UCSD-AML1 (cell line): ENCODE results near the gene ZNF580.

Experiments
- DNase-seq: peaks from one replicate; lab custom pipeline; 2025; ENCODE audit not compliant: unreplicated experiment; lab: John Stamatoyannopoulos, UW

The ZNF580 gene, protein sequence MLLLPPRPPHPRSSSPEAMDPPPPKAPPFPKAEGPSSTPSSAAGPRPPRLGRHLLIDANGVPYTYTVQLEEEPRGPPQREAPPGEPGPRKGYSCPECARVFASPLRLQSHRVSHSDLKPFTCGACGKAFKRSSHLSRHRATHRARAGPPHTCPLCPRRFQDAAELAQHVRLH

DNA sequence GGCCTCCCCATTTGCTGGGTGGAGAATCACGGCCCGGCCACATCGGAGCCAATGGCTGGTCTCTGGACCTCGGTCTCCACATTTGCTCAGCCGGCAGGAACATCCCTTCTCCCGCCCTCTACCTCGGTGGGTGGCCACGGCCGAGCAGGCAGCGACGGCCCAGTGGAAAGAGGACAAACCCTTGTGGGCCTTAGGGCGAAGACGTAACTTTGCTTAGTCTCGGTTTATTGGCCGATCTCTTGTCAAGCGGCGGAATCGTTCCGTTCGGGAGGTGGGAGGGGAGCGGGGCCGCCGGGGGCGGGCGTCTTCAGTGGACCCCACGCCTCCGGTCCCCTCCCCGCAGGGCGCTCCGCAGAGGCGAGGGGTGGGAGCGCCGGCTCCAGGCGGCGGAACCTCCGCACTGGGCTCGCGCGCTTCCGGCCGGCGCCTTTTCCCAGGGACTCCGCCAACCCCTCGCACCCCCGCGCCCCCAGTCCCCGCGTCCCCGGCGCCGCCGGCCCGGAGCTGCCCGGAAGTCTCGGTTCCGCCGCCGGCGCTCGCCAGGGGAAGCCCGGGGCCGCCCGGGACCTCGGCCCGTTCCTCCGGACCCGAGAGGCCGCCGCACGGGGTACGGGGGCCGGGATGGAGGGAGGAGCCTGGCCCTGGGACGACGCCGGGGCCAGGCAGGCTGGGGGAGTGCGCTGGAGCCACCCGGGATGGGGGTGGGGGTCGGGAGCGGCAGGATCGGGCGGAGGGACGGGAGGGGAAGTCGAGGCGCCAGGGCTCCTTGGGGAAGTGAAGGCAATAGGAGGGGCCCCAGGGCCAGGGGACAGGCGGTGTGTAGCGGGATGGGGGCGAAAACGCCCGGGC, at the start of gene ZNF580:
Gene ZNF580, plus strand, starts transcription at position 426 of the 849 bp plus-strand sequence. CDS start 1,507 bp downstream, outside the sequence.
- DNase-seq: peak; percentile 74

DNA sequence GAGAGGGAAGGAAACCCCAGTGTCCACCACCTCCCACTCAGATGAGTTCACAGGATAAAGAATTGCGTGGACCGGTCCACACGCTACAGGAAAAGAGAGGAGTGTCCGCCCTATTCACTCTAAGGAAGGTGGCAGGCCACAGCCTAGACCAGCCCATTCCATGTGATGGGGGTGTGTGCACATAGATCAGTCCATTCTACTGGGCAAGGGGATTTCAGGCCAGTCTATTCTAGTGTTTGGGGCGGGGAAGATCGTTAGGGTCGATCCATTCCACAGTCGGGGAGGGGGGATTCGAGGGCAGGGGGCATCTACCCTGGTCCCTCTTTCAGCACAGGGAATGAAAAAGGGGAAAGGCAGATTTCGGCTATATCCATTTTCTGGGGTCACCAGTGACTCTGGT, 49.2 kb upstream of the ZNF580 start:
- DNase-seq: no peak

DNA sequence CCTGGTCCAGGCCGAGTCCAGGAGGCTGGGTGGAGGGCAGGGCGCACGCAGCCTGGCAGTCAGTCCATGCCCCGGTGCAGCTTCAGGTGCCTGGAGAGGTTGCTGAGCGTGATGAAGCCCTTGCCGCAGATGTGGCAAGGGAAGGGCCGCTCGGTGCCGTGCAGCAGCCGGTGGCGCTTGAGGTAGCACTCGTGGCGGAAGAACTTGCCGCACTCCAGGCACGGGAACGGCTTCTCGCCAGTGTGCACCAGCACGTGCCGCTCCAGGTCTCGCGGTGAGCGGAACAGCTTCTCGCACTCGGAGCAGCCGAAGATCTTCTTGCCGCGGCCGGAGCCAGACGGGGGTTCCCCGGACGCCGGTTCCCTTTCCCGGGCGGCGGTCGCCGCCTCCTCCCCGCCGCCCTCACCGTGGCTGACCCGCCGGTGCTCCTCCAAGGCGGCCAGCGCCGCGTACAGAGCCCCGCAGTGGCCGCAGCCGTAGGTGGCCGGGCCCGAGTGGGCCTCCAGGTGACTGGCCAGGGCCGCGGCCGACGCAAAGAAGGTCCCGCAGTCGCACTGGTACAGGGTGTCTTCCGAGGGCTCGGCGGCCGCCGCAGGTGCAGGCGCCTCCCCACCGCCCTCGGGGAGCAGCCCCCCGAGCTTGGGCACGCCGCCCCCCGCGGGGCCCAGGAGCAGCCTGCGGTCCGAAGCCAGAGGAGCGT, 48.3 kb upstream of the ZNF580 start:
- DNase-seq: no peak

DNA sequence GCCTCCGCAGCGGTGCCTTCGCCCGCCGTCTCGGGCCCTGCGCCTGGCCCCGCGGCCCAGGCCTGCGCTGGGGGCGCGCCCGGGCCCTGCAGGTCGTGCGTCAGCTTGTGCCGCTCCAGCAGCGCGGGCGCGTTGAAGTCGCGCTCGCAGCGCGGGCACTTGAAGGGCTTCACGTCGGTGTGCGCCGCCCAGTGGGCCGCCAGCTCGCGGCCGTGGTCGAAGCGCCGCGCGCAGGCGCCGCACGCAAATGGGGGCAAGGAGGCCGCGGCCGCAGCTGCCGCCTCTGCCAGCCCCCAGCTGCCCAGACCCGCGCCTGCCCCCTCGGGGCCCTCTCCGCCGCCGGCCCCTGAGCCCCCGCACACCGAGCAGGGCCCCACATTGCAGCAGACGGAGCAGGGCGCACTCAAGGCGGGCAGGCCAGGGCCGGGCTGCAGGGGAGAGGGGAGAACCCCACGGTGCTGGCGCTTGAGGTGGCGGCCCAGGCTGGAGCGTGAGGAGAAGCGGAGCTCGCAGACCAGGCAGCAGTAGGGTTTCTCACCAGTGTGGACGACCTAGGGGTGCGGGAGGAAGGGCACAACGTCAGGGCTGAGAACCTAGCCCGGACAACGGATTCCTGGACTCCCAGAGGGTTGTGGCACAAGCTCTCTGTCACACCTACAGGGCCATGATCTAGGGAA, 47.6 kb upstream of the ZNF580 start:
- no peak for DNase-seq

DNA sequence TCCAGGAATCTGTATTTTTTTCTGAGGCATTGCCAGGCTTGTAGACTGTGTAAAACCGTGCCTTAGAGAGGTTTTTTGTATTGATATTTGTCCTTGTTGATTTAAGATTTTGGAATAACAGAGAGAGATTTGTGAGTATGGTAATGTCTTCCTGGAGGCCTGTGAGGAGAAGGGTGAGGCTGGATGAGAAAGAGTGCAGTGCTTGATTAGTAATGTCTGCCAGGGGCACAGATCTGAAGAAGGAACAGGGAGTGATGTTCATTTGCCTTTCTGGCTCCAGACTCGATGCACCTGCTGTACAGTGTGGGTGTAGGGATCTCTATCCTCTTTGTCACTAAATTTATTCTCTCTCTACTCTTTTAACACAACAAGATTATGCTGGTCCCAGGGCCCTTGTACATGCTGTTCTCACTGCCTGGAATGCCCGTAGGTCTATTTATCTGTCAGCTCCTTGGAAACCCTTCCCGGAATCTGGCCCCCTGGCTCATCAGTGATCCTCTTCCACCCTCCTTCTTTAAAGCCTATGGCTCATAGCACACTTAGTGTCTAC, 45.7 kb upstream of the ZNF580 start:
- no peak for DNase-seq

DNA sequence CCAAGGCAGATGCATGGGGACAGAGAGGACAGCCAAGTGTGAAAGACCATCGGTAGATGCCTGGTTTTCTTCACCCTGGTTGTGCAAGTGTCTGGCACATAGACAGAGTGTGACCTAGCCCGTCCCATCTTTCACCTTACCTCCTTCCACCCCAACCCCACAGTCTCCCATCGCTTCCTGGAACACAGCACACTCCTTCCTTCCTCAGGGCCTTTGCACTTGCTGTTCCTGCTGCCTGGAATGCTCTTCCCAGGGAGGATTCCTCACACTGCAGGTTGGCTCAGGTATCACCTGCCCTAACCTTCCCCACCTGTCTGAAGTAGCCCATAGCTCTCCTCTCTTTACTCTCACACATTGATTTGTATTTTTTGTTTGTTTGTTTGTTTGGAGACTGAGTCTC, 44.5 kb upstream of the ZNF580 start:
- no peak for DNase-seq

DNA sequence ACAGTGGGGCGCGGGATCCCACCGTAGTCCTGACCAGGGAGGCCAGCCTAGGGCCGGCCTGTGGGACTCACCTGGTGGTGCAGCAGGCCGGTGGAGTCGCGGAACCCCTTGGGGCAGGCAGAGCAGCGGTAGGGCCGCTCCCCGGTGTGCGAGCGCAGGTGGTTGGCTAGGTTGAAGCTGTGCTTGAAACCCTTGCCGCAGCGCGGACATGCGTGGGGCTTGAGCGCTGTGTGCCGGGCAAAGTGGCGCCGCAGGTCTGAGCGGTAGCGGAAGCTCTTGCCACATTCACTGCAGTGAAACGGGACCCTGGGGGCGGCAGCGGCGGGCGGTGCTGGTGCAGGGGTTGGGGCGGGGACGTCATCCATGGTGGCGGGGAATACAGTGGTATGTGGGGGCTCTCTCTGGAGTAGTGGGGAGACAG, 43.3 kb upstream of the ZNF580 start:
- no peak for DNase-seq

DNA sequence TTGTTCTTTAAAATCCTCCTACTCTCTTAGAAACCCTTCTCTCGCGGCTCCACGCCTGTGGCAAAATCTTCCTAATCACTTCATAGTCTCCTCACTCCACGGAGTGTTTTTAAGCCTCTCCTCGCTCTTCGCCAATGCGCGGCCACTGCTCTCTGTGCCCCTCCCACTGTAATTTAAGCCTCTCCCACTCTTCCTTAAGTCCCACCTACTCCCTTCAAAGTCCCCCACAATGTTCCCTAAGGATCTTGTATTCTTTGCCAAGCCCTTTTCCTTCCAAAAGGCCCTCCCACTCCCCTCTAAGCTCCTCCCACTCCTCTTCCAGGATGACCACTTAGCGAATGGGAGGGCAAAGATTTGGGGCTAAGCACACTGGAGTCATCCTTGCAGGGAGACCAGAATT, 42.8 kb upstream of the ZNF580 start:
- DNase-seq: no peak

DNA sequence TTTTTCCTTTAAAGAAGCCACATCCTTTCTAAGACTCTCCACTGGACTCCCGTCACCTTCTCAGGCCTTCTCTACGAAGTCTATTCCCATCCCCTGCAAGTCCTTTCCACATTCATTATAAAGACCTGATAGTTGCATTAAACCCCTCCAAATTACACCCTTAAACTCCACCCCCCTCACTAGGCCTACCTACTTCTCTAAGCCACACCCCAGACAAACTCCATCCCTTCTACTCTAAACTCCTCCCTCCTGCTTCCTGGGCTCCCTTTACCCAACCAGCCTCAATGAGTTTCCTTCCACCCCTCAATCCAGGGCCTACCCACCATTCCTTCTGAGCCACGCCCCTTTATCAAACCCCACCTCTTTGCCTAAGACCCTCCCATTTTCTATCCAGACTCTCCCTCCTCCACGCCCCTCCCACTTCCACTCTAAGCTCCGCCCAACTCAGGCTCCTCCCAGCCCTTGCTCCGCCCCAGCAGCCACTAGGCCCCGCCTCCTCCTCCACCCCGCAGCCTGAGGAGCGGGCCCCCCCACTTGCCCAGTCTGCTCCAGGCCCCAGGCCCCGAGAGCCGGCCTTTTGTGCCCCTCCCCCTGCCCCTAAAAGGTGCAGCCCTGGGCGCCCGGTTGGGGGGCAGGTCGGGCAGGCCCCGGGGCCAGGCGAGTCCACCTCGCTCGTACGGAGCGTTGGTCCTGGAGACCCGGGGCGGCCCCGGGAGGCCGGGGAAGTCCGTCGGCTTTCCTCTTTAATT, 41.9 kb upstream of the ZNF580 start:
- peak; percentile 96 for DNase-seq

DNA sequence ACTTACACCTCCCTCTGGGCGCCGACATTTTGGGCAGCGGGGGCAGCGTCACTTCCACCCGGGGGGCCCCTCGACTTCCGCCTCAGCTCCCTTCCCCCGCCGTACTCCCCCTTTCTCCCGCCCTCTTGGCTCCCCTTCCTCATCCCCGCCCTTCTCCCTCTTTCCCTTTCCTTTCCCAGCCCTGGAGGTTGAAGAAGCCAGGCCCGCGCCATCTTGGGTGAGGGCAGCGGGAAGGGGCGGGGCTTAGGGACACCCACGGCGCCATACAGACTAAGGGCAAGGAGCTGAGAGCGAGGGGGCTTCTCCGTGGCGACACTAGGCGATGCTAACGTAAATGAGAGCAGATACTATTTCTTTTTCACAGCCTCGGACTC, 41.3 kb upstream of the ZNF580 start, which contains the start of gene FIZ1:
Gene FIZ1, minus strand, starts transcription at position 50 of the 374 bp plus-strand sequence. CDS start 1,652 bp downstream, outside the sequence.
- DNase-seq: peak; percentile 98

DNA sequence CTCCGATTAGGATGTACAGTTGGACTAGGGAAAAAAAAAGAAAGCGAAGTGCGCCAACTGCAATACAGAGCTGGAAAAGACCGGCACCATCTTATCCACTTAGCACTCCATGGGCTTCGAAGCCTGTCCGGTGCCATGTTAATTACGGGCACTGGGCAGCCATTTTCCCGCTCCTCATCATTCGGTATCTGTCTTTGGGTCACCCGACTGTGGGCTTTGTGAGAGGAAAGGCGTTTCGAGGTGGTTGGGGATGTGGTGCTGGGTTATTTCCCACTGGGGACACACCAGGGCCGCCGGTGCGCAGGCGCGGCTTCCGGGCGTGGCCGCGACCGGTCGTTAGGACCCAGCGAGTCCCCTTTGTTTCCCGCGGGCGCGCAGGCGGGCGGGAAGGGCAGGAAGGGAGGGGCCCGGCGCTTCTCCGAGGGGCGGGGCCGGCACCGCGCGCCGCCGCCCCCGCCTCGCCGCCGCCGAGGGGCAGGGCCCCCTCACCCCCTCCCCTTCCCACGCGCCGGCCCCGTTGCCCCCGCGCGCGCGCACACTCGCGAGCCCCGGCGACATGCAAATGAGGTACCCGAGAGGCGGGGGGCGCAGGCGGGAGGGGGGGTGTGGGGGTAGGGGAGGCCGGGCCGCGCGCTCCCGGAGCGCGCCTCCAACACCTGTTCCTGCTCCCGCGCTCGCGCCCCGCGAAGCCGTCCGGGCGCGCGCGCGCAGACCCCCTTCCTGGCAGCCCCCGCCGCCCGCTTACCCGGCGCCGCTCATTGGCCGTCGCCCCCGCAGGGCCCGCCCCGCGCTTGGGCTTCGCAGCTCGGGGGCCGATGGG, 40.8 kb upstream of the ZNF580 start, which contains the start of gene ZNF524:
Gene ZNF524, plus strand, starts transcription at position 447 of the 820 bp plus-strand sequence. CDS start 1,825 bp downstream, outside the sequence.
- DNase-seq: peak; percentile 92

DNA sequence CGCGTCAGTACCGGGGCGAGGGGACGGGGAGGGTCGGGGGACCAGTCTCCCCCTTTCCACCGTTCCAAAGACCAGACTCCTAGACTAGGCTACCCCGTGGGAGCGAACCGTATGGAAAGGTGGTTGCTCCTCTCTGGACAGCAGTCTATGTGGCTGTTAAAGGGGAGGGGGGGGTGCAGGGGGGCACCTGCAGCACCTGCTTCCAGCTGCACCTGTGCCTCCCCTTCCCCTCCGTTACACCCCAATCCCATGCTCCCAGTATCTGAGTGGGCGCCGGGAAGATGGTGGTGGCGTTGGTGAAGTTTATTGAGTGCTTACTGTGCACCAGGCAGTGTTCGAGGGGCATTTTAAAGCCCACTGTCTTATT, 40.2 kb upstream of the ZNF580 start:
- DNase-seq: no peak

DNA sequence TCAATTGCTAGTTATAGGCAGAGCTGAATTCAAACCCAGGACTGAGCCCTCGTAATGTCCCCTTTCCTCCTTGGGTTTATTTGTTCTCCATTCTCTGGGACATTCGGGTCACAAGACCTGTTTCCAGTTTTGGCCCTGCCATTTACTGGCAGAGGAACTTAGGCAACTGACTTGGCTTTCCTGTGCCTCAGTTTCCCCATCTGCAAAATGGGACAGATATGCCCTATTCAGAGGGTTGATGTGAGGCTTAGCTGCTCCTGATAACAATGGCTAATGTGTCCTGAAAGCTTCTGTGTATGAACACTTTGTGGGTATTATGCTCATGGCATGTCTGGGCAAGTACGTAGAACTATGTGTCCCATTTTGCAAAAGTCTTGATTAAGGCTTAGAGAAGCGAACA, 39.7 kb upstream of the ZNF580 start:
- no peak for DNase-seq

DNA sequence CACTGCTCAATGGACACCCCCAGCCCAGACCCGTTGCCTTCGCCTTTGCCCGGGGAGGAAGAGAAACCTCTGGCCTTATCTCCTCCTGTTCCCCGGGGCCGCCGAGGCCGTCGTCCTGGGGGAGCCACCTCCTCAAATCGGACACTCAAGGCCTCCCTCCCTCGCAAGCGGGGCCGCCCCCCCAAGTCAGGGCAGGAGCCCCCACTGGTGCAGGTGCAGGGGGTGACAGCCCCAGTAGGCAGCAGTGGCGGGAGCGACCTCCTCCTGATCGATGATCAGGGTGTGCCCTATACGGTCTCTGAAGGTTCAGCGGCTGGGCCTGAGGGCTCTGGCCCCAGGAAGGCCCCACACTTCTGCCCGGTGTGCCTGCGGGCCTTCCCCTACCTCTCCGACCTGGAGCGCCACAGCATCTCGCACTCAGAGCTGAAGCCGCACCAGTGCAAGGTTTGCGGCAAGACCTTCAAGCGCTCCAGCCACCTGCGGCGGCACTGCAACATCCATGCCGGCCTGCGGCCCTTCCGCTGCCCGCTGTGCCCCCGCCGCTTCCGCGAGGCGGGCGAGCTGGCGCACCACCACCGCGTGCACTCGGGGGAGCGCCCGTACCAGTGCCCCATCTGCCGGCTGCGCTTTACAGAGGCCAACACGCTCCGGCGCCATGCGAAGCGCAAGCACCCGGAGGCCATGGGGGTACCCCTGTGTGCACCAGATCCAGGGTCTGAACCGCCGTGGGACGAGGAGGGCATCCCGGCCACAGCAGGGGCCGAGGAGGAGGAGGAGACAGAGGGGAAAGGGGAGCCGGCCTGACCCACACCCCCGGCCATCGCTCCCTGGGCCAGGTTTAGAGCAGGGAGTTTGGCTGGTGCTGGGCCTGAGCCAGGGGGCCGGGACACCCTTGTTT, 38.4 kb upstream of the ZNF580 start:
- DNase-seq: no peak

DNA sequence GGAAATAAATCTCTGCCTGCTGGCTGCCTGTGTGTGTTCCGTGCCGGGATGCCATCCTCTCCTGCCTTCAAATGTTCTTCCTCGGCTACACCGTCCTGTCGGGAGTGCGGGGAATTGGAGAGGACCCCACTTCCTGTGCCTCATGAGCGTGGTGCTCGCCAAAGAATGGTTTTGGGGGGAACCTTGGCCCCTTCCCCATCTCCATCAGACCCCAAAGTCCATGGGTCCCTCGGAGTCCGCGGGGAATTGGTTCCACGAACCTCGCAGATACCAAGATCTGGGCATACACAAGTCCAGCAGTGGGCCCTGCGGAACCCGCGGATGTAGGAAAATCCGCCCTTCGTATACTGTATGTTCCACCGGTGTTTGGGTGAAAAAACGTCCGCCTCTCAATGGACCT, 37.7 kb upstream of the ZNF580 start:
- no peak for DNase-seq

DNA sequence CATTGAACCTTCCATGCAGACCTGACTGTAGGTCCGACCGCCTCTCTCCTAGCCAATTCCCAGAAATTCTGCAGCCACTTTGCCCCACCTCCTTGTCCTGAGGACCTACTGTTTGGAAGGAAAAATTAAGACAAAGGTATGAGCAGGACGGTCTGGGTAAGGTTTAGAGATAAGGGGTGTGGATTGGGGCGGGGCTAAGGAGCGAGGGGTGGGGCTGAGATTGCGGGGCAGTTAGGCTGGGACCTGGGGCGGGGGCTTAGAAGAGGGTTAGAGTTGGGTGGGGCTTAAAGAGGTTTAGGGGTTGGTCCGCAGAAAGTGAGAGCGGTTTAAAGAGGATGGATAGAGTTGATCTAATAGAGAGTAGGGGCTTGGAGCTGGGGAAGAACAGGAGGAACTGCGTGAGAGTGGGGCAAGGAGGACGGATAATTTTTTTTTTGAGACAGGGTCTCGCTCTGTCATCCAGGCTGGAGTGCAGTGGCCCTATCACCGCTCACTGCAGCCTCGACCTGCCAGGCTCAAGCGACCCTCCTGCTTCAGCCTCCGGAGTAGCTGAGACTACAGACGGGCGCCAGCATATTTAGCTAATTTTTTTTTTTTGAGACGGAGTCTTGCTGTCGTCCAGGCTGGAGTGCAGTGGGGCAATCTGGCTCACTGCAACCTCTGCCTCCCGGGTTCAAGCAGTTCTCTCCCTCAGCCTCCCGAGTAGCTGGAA, 37.1 kb upstream of the ZNF580 start:
- no peak for DNase-seq

DNA sequence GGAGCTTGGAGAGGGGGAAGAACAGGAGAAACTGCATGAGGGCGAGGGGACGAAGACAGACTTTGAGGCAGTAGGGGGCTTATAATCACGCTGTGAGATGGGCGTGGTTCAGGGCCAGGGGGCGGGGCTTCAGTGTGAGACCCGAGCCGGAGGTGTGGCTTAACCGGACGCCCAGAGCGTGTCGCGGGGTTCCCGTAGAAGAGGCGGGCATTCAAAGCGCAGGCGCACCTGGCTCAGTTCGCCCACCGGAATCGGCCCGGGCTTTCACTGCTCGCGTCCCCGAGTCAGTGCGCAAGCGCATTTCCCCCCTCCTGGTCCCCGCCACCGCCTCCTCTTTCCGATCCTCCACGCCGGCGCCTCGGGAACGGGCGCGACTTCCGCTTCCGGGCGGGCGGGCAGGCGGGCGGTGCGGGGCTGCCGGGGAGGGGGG, 35.6 kb upstream of the ZNF580 start:
- peak; percentile 98 for DNase-seq
